Fibroblast of the conjunctiva (primary cell): ENCODE measurements around the gene SMIM45.

Experiments used
- DNase-seq: peaks from one replicate; pipeline ENCODE4 v3.0.0-alpha.2; 2010; ENCODE audit warnings: low read depth

SMIM45 gene

DNA sequence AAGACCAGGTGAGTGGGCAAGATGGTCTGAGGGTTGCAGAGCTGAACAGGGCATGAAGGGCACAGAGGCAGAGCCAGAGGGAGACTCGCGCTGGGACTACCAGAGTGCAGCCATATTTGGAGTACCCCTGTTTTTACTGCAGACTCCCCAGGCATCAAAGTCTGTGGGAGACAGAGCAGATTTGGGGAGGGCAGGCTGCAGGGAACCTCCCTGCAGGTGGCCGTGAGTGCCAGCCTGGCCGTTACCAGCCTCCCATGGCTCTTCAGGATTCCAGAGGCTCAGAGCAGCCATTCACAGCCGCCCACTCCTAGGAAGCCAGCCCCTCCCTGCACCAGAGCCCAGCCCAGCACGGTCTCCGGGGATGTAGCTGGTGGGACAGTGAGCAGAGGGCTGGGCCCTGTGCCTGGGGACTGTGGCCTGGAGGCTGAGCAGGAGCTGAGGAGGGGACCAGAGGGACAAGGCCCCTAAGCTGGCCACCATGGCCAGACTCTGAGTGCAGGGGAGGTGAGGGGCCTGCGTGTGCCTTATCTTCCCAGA, 17.2 kb downstream of the SMIM45 start, which contains the start of gene SEPTIN3:
Gene SEPTIN3 (plus strand): TSS at position 334 of the 537 bp plus-strand sequence. CDS start 2,050 bp downstream, outside the sequence.
- no peak for DNase-seq

DNA sequence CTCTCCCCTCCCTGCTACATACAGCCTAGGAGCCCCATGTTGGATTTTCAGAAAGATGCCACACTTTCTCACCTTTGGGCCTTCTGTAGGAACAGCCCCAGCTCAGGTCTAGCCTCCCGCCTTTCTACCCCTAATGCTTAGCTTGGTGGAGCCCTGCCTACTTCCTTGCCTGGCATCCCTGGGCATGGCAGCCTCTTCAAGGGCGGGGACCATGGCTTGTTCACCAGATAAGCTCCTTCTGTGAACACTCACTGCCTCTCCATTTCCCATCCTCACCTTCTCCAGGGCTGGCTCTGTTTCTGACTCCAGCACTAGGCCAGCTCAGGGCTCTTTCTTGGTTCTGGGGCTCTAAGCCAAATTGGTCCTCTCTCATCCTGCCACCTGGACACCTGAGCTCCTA, 18.7 kb downstream of the SMIM45 start:
- no peak for DNase-seq

DNA sequence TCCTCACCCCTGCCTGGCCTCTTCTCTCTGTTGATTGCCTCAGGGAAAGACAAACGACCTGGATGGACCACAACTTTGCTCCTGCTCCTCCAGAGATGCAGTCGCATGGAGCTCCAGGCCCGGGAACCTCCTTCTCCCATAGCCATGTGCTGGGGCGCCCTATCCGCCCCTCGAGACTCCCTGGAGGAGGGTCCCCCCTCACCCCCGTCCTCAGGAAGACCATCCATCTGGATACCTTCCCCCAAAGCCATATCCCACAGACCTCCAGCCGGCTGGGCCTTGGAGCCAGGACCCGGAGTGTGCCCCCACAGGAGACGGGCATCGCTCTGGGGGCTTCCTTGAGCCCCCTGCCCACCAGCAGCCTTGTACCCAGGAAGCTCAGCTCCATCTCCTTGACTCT, 19.5 kb downstream of the SMIM45 start:
- no peak for DNase-seq

DNA sequence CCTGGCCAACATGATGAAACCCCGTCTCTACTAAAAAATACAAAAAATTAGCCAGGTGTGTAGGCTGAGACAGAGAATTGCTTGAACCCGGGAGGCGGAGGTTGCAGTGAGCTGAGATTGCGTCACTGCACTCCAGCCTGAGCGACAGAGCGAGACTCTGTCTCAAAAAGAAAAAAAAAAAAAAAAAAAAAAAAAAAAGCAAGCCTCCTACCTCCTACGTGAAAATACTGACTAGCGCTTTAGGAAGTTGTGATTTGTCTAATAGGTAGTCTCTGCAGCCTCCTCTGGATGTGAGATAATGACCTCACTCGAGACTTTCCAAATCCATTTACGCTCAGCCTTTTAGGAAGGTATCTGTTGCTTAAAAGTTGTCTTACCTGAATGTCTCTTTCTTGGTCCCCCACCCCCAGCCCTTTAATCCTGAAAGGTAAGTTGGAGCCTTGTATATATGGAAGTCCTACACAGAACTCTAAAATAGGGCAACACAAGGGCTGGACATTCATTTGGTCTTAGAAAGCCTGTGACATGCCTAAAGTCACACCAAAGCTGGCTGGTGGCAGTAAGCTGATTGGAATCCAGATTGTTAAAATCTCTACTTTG, 22.8 kb downstream of the SMIM45 start:
- DNase-seq, result no peak

DNA sequence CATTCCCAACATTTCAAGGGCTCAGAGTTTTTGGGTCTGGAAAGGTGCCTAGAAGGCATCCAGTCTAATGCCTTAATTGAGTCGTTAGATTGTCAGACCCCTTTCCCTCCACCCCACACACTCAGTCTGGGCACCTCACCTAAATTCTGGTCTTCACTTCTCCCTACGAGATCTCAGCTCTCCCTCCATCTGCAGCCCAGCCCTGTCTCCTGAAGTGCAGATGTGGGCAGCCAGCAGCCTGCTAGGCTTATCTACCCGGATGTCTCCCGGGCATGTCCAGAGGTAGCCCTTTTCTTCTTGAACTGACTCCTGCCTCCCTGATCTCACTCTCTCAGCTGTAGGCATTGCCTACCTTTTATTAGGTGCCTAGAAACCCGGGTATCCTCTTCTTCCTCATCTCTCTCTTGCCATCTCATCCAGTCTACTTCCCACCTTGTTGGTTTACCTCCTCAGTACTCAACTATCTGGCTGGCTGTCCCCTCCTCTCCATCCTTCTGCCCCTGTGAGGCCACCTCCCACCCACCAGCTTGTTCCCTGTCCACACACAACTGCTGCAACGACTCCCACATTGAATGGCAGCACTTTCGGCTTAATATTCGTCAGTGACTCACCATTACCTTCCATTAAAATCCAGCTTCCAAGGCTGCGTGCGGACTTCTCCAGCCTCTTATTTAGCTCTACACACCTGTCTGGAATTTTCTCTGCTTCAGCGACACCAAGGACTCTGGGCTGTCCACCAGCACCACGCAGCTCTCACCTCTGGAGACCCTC, 23.5 kb downstream of the SMIM45 start:
- no peak for DNase-seq

DNA sequence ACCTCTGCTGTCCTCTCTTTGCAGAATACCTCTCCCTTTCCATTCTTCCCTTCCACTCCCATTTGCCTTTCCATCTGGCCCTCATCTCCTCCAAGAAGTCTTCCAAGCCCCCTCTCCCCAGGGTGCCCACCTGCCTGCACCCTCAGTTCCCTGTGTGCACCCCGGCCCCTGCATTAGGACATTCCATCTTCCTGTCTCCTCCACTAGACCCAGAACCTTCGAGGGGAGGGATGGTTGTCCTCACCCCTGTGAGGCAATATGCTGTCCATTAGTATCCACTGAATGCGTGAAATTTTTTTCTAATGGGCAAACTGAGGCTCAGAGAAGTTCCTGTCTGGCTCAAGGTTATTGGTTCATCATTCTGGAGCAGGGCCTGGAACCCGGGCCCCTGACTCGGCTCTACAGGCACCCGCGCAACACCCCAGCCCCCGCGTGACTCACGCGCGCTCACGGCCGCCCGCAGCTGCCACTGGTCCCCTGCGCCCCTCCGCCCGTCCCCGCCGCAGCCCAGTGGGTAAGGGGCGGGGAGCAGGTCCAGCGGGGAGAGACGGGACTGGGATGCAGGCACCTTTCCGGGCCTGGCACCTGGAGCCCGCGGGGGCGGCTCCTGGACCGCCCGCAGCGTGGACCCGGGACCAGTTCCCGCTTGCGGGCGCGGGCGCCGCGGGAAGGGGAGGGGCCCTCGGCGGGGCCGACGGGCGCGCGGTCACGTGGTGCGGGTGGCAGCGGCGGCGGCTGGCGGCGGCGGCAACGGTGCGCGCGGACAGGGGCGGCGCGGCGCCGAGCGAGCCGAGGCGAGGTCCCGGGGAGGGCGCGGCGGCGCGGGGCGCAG, 24.3 kb downstream of the SMIM45 start:
- no peak for DNase-seq

DNA sequence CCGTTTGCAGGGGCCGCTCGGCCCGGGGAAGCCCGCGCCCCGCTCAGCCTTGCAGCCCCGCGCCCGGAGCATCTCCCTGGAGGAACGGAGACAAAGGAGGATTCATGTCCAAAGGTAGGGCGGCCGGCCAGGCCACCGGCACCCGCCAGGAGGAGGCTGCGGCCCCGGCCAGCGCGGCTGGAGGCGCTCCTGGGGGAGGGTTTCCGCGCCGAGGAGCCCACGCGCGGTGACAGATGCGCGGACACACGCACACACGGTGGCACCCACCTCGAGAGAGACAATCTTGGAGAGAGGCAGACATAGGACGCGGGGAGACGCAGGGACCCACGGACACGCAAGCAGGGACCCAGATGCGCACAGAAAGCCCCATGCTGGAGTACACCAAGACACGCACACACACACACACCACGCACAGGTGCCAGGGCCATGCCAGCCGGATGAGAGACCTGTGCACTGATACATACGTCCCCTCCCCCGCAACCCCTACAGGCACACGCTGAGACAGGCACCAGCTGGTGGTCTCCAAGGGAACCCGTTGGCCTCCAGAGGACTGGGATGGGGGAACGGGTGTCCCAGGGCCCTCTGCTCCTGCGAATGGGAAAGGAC, 25.1 kb downstream of the SMIM45 start:
- DNase-seq, result no peak

DNA sequence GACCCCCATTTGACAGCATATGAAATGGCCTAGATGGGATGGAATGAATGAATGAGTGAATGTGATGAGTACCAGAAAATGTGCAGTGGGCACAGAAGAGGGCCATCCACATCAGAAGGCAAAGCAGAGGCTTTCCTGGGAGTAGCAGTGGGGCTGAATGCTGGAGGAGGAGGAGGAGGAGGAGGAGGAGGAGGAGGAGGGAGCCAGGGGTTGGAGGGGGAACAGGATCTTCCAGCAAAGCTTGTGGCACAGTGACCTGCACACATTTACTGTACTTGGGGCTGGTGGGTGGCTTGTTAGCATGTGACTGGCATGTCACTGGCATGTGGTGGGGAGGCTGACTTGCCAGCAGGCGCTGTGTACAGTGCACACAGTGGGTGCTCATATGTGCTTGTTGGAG, 26.8 kb downstream of the SMIM45 start:
- no peak for DNase-seq

DNA sequence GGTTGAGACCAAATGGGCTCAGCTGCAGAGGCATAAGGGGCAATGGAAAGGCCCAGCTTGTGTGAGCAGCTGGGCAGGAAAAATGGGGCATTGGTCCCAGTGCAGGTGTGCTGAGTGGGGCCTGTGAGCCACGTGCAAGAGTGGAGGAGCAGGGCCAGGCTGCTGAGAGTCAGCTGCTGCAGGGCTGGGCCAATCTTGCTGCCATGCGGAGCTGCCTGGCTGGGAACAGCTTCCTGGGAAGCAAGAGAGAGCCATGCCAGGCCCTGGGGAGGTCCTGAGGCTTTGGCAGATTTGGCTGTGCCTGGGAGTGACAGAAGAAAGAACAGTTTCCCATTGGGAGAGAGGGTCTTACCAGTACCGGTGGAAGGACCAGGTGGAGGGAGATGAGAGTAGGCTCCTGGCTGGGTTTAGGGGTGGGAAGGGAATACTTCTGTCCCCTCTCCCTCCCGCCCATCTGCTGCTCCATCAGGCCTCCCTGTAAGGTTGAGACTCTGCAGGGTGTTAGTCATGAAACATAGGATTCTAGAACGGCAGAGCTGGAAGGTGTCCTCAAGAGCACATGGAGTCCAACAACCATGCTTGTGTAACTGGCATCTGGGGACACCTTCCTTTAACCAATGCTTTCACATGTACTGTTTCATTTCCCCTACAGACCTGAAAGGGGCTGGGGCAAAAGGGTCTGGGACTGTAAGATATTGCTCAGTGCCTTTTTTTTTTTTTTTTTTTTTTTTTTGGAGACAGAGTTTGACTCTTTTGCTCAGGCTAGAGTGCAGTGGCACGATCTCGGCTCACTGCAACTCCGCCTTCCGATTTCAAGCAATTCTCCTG, 27.7 kb downstream of the SMIM45 start:
- no peak for DNase-seq

DNA sequence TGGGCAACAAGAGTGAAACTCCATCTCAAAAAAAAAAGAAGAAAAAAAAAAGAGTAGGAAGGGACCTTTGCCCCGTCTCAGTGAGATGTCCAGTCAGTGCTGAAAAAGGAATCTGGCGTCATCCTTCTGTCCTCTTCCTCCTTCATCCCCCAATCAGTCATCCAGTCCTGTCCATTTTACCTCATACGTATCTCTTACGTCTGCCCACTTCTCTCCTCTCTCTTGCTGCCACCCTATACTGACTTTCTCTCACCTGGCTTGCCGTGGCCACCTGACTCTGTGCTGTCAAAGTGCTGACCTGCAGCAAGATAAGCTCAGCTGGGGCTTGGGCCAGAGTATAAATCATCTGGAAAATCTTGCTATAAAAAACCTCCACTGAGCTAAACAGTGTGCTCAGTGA, 30.9 kb downstream of the SMIM45 start:
- no peak for DNase-seq

DNA sequence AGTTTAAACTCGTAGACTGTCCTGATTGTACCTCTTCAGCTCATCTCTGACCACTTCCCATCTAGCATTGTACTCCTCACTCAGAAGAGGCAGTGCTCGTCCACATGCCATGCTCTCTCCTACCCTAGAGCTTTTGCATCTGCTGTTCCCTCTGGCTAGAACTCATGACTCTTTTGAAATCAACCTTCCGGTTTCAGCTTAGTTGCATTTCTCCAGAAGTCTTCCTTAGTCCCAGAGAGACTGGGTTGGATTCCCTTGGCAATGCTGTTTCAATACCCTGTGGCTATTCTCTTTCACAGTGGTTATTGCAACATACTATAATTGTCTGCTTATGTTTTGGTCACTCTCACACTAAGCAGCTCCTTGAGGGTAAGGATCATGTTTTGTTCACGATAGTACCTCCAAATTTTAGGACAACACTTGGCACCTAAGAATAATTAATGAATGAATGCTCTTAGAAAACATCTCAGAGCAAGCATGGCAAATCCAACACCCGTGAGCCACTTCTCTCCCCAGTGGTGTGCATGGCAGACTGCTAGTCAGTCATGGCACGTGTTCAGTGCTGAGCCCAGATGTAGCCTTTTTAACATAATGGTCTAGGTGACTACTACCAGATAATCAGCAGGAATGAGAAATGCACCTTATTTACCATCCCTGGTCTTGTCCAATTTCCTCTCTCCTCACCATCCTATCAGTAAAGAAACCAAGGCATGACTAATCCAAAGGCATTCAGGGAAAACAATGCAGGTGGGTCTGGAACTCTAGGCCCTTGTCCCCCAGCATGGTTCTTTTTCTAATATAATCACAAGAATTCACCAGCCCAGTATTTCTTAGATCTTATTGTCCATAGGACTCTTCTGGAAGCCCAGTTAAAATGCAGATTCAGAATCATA, 31.8 kb downstream of the SMIM45 start:
- peak; percentile 49 for DNase-seq

DNA sequence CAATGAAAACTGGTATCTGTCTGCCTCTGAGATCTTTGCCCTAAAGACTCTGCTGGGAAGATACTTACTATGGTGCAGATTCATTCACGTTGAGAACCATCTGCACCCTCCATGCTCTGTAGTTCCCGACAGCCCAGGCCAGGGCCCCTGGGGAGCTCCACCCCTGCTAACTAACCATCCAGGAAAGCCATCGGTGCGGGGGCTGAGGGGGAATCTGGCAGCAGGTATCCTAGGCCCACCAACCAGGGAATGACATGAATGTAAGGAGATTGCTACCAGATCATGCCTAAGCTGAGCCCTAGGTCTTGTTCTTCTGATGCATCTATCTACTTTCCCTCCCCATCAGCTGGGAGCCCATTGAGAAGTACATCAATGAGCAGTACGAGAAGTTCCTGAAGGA, 35.3 kb downstream of the SMIM45 start:
- DNase-seq, result no peak

DNA sequence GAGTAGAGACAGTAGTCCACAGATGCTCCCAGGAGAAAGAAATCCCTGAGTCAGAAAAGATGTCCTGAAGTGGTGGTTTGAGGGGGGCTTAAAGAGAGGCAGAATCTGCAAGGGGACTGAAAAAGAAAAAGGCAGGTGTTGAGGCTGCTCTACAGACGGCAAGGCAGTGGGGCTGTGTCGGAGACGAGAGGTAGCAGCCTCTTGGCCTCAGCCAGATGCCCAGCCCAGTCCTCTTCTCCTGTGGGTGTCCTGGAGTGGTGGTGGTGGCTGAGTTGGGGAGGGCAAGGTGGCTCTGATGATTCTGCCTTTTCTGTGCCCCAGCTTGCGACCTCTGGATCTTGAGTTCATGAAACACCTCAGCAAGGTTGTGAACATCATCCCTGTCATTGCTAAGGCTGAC, 37.3 kb downstream of the SMIM45 start:
- no peak for DNase-seq

DNA sequence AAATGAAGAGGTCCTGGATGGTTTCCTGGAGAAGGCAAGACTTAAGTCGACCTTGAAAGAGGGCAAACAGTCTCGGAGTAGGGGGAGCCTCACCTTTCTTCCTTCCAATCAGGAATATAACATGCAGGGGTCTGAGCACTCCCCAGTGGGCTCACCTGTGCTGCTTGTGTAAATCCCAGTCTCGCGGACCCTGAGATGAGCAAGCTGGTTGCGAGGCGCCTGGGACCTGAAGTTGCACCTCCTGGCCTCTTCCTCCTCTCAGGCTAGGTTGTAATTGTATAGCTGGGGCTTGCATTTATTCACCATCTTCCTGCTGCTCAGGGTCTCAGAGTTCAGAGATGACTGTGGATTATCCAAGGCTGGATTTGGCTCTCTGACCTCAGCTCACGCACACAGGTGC, 39.2 kb downstream of the SMIM45 start:
- no peak for DNase-seq

DNA sequence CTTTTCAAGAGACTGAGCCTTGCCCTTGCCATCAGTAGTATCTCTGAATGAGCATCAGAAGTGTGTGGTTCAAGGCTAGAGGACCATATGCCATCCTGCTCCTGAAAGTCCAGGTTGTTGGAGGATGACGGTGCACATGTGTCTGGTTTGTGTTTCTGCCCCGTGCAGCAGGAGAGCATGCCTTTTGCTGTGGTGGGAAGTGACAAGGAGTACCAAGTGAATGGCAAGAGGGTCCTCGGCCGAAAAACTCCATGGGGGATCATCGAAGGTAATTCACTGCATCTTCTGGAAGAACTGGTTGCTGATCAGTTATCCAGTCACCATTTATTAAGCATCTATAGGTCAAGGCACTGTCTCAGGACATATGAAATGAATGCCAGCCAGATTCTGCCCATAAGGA, 40.5 kb downstream of the SMIM45 start:
- no peak for DNase-seq

DNA sequence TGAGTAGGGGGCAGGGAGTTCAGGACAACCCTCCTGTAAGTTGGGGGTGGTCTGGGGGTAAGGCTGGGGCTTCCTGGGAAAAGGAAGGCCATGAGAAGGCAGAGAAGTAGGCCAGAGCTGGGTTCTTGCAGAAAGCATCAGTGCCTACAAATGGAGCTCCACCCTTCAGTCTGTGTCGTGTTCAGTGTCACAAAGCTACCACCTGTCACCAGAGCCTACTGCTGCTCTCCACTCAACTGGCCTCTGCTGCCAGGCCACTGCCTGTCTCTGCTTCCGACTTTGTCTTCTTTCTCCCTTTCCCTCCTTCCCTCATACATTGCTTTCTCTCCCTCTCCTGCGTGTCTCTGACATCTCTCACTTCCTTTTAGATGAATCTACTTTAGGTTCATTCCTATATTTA, 43.3 kb downstream of the SMIM45 start:
- DNase-seq, result no peak

DNA sequence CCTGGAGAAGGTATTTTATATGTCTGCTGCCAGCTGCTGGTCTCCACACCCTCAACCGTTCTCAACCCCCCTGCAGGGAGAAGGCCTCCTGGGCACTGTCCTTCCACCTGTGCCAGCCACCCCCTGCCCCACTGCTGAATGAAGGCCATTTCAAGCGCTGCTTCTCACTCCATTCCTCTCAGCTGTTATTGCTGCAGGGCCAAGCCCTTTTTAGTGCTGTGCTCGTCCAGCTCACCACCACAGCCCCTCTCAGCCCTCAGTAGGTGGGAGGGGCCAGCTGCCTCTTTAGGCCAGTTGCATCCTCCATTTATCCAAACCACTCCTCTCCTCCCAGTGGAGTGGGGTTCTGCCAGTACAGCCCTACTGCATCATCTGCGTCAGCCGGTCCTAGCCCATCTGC, 44.9 kb downstream of the SMIM45 start:
- no peak for DNase-seq

DNA sequence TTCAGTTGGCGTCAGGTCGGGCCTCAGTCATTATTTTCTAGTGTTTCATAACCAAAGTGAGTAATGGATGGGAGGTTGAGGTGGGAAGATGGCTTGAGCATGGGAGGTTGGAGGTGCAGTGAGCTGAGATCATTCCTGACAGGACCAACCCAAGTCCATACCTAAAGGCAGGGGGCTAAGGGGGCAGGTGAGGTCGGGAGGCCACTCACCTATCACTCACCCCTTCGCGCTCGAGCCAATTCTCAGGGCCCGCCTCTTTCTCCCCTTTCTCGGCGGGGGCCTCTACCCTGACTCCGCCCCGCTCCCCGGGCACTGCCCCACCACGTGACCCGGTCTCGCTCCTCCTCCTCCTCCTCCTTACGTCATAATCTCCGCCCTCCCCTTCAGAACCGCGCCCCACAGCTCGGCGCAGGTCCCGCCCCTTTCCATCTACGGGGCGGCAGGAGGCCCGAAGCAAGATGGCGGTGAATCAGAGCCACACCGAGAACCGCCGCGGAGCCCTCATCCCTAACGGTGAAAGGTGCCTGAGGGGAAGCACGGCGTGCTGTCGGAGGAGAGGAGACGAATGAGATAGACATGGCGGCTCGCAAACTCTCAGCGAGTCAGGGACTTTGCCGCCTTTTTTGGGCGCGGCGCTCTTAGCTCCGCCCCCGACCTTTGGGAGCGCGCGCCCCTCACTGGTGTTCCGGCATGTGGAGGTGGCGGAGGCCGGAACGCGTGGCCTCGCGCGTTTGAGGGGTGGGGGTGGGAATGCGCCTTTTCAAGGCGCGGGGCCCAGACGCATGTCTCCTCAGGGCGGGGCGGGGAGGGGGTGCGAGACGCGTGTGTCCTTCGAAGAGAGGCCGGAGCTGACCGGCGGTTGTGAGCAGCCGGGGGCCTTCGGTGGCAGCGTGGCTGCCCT, 46.7 kb downstream of the SMIM45 start, which contains the start of gene WBP2NL:
Gene WBP2NL (plus strand): TSS at position 428 of the 901 bp plus-strand sequence. CDS start 31 bp downstream, at position 459.
- DNase-seq, result peak; percentile 62

DNA sequence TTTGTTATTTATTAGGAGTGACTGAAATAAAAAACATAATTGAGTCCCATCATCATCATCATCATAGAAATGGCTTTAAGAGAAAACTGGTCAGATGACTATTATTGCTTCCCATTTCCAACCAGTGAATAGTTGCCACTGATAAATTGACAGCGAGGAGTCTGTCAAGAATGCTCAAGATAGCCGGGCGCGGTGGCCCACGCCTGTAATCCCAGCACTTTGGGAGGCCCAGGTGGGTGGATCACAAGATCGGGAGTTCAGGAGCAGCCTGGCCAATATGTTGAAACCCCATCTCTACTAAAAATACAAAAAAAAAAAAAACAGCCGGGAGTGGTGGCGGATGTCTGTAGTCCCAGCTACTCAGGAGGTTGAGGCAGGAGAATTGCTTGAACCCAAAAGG, 48.5 kb downstream of the SMIM45 start:
- DNase-seq, result no peak
